Putamen (tissue), 1 donor: ENCODE data around the gene VTI1A.
"Not testable (repeated sequence)": the region's sequence is repeated elsewhere in the genome, so short reads cannot be mapped to it uniquely, and the experiment has no call there.

Experiments
- DNase-seq: peaks from one replicate; pipeline ENCODE4 v3.0.0-alpha.2; 2016; ENCODE audit warnings: low spot score

The VTI1A gene

DNA sequence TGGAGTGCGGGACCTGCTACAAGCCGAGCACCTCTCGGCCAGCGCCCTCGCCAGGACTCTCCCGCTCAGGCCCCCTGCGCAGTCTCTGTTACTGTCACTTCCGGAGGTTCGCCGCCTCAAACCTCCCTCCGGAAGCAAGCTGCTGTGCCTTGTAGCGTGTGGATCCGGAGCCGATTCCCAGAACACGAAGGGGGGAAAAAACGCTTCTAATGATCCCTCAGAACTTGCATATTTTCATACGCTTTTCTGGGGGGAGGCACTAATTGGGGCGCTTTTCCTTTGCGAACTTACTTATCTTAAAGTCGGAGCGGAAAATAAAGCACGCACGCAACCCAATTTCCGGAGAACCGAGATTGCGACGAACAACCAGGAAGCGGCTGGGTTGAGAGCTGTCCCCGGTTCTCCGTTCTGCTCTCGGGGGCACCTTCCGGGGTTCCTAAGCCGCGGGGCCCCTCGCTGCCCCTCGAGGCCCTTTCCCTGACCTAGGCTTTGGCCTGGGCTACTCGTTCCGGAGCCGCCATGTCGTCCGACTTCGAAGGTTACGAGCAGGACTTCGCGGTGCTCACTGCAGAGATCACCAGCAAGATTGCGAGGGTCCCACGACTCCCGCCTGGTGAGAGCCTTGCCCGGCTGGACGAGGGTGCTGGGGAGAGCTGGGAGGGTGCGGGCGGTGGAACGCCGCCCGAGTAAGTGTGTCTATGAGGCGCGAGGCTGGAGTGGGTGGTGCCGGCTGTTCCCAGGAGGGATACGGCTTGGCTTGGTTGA, at the start of gene VTI1A, which contains the start of gene ZDHHC6:
Gene VTI1A, plus strand, starts transcription at position 361 of the 765 bp plus-strand sequence. Its CDS starts 159 bp downstream, at position 520.
Gene ZDHHC6, minus strand, starts transcription at position 60 of the 765 bp plus-strand sequence. CDS start 1,478 bp downstream, outside the sequence.
- DNase-seq = peak; percentile 83

DNA sequence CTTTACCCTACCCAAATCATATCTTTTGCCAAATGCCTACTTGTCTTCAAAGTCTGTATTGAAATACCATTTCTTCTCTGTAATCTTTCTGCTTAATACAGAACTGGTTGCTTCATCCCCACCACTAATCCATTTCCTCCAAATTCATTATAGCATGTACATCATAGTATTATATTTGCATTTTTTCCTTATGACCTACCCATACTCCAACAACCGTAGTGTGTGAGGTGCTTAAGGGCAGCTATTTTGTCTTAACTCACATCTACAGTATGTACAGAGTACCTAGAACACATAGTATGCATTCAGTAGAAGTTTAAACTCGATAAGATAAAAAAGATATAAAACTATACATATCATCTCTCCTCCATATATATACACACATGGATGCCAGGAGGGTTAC, 49.4 kb upstream of the VTI1A start:
- no peak for DNase-seq

DNA sequence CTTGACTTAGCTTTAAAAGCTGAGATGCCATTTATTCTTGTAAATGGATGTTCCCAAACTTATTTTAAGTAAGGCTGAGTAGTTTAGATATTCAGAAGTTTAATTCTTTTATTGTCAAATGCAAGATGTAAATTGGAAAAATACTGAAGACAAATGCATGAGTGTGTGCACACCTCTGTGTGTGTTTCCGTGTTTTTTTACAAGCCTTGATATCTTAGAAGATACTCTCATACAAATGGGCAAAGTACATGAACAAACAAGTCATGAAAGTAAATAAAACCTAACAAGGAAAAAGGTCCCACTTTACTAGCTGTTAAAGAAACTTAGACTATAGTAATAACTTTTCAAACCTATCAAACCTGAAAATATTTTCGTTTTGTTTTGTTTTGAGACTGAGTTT, 44.1 kb upstream of the VTI1A start:
- no peak for DNase-seq

DNA sequence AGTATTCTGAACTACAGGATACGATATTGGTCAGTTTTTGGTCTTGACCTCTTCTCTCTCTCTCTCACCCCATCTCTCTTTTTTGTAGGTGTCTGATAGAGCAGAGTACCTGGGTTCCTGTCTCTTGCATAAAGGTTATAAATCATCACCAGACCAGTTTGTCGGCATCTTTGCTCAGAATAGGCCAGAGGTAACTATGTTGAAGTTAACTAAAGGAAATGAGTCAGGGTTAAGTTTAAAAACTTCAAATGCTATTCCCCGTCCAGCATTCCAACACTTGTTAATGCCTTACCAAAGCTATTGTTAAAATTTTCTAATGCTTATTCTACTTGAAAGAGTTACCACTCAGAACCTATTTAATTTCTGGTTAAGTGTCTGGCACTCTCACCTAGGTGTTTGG, 42.4 kb upstream of the VTI1A start:
- DNase-seq = no peak

DNA sequence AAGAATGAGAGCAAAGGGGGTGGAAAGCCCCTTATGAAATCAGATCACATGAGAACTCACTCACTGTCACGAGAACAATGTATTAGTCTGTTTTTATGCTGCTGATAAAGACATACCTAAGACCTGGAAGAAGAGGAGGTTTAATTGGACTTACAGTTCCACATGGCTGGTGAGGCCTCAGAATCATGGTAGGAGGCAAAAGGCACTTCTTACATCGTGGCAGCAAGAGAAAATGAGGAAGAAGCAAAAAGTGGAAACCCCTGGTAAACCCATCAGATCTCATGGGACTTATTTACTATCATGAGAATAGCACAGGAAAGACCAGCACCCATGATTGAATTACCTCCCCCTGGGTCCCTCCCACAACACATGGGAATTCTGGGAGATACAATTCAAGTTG, 40.2 kb upstream of the VTI1A start:
- not testable (repeated sequence) for DNase-seq

DNA sequence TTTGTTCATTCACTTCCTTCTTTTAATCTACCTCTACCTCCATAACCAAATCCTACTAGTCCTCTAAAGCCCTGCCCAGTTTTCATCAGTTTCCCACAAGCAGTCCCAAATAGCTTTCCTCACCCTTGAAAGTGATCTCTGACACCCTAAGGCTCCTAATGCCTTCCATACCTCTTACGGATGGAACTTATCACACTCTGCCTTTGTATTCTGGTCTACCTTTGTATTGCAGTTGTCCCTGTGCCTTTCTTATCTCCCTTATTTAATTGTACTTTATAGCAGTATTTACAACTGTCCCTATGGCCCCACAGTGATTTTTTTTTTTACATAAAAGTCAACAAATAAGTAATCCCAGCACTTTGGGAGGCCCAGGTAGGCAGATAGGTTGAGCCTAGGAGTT, 39.3 kb upstream of the VTI1A start:
- DNase-seq = no peak

DNA sequence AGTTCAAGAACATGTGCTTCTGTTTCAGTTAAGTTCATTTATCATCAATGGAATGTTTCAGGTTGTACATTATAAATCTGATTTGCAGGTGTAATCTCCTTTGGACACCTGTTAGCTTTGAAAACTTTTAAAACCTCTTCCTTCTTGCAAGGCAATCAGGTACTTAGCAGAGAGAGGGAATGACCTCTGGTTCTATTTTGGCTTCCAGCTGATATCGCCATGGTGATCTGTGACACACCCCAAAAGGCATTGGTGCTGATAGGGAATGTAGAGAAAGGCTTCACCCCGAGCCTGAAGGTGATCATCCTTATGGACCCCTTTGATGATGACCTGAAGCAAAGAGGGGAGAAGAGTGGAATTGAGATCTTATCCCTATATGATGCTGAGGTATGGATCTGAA, 37.7 kb upstream of the VTI1A start:
- DNase-seq = no peak

DNA sequence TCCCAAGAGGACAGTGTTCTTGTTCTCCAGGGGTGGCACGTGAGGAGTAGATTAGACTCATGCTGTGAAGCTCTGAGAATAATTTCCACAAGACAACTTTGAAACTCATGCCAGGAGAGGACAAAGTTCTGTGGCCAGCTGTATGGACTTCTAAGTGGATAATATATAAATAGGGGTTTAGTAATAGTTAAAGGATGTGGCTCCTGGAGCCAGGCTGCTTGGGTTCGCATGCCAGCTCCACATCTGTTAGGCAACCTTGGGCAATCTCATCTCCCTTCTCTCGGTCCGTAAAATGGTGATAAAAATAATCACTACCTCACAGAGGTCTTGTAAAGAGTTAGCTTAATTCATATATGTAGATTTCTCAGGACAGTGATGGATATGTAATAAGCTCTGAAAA, 37.3 kb upstream of the VTI1A start:
- no peak for DNase-seq

DNA sequence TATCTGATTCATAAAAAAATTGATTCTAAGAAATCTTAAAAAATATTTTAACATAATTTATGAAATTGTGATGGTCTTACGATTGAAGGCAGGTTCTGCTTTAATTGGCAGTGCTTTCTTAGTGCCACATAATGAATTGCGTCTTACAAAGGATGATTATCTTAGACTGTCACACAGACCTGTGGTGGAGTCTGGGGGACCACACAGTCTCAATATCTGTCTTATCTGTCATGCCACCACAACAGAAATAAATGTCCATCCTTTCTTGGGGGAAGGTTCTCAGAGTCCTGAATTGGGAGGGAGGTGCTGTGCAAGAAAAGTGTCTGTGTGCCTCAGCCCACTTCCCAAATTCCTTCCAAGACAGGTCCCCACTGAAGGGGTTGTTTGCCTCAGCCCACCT, 34.3 kb upstream of the VTI1A start:
- no peak for DNase-seq

DNA sequence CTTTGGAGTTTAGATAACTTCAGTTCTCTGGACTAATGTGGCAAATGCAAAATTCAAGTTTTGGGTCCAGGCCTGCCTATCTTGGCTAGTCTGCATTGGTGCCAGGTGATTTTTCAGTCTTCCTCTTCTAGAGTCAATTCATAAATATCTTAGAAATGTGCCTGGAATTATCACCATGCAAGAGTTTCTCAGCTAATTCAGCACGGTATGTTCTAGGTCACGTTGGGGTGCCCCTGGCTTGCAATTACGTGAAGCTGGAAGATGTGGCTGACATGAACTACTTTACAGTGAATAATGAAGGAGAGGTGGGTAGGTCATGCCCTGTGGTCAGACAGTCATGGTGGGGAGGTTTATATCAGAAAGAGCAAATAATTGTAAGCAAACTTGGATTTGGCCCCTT, 25.3 kb upstream of the VTI1A start:
- no peak for DNase-seq

DNA sequence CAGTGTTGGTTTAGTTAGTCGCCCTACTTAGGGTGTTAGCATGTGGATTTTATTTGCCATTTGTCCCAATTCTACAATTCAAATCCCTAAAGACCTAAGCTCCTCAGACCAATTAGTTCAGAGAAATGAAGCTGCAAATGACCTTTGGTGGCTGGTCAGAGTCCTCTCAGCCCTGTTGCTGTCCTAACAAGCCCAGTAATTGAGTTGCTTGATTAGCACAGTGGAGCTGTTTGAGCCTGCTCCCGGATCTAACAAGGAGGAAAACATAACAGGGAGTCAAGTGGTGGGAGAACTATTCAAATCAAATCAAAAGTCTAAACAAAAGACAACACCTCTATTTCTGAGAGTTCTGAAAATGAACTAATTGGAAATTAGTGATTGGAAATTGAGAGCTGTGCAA, 22.4 kb upstream of the VTI1A start:
- DNase-seq = no peak

DNA sequence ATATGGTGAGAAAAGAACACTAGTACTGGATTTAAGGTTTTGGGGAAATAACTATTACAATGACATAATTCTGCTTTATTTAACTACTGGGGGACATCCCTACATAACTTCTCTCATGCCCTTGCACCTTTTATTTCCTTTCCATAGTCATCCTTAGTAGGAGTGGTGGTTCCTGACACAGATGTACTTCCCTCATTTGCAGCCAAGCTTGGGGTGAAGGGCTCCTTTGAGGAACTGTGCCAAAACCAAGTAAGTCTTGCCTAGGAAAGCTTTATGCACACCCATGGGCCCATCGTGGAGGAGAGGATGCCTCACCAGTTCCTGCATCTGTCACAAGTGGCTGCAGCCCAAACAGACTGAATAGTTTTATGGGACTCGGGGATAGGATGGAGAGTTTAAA, 20.9 kb upstream of the VTI1A start:
- DNase-seq = no peak

DNA sequence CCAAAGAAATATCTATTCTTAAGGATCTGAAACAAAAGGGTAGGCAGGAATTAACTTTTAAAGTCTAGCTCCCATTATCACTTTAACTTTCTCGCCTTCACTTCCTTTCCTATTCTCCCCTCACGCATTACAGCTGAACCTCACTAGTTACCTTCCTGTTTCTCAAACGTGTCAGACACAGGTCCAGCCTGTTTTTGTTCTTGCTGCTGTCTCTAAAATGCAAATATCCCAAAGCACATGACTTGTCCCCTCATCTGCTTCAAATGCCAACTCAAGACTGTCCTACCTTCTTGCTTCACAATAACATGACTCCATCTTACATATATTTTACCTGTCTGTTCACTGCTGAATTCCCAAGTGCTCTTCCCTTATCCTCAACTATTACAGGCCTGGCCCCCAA, 17.9 kb upstream of the VTI1A start:
- no peak for DNase-seq

DNA sequence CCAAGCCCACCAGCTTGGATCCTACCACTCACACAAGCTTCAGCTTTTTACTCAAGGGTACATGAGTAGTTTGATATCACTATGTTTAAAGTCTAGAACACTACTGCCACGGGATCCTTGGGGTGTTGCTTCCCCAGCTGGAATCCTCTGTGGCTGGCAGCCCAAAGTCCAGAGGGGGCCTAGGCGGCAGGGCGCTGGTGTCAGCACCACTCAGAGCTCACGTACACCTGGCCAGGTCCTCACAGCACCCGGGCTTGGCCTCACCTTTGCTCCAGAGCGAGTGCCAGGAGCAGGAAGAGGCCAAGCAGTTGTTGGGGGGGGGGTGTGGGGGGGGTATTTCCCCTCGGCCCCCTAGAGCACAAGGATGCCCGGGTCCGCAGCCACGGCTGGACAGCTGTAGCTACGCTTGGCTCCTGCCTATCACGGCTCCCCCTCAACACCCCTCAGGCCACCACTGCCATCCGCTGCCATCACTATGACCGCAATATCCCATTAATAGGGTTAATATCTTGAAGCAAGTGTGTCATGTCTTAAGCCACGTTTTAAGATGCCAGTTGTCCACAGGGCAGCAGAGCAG, 17.3 kb upstream of the VTI1A start:
- no peak for DNase-seq

DNA sequence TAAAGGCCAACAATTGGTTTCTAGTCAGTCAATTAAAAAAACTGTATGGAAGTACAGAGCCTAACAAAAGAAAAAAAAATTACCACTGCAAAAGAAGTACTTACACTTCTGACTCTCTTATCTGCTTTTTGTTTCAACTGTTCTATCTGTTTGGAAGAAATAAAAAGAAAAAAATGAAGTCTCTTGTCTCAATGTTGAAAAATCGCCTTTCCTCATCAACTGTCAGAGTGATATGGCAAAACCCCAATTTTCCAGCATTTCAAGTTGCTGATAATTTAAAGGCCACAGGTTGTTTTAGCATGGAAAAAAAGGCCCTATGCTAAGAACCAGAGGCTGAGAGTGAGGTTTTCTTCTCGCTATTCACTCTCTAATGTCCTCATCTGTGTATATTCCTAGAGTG, 13.9 kb upstream of the VTI1A start:
- no peak for DNase-seq

DNA sequence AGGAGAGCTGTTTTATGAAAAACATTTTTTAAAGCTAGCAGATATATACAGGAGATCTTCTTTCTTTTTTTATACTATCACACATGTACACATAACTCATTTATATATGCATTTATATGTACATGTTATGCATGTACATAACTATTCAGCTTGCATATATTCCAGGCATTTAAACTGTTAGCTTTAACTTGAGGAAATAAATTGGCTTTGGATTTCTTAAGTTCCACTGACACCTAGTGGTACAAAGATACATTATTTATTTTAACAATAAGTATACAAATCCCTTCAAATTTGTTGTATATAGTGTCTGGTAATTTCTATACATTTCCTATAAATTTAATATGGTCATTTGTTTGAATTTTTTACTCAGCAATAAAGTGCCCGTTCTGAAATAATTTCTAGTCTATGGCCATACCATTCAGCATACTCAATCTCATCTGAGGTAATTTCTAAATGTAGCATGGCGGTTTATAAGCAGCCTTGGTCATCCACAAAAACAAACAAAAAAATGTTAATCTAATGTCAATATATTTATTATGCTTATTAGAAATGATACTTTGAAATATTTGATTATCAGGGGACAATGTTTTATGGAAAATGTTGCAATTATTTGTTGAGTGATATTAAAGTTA, 11.9 kb upstream of the VTI1A start:
- DNase-seq = no peak

DNA sequence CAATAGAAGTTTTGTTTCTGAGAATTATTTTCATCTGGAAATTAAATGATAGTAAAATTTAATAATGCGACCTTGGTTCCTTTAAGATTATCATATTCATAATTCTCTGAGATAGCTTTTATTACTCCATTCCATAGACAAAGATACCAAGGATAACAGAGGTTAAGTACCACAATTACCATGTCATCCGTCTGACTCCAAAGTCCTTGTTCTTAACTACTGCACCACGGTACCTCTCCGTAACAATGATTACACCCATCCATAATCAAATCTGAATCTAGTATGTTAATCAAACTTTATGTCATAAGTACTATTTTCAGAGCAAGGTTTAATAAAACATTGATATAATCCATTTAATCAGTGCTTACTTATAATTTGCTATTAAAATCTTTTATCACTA, 8.7 kb upstream of the VTI1A start:
- DNase-seq = no peak

DNA sequence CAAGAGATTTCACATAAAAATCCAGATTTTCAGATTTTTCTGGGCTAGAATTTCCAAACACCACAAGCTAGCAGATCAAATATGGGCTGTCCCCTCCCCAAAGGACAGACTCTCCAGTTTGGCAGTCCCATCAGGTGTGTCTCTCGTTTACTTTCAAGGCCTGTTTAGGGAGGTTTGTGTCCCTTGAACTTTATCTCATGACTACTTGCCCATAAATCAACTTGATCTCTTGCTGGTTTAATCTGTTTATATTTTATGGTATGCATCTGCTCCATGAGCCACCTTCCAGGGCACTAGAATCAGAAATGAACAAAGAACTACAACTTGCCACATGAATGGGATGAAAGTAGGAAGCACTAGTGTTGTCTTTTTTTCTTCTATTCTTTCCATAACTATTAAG, 5.5 kb upstream of the VTI1A start:
- DNase-seq = no peak

DNA sequence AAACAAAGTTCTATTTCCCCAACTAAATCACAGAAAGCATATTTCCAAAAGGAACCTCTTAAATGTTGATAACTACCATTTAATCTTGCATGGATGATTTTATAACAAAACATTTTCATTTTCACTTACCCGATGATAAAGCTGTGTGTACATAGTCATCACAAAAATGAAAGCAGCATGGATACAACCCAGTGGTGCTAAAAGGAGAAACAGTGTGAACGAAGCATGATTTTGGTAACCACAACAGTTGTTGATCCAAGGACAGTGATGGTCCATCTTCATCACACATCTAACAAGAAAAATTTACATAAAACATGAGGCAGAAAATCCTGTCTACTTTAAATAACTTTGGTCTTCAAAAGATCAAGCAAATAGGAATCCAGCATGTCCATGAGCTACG, 5.0 kb upstream of the VTI1A start:
- no peak for DNase-seq

DNA sequence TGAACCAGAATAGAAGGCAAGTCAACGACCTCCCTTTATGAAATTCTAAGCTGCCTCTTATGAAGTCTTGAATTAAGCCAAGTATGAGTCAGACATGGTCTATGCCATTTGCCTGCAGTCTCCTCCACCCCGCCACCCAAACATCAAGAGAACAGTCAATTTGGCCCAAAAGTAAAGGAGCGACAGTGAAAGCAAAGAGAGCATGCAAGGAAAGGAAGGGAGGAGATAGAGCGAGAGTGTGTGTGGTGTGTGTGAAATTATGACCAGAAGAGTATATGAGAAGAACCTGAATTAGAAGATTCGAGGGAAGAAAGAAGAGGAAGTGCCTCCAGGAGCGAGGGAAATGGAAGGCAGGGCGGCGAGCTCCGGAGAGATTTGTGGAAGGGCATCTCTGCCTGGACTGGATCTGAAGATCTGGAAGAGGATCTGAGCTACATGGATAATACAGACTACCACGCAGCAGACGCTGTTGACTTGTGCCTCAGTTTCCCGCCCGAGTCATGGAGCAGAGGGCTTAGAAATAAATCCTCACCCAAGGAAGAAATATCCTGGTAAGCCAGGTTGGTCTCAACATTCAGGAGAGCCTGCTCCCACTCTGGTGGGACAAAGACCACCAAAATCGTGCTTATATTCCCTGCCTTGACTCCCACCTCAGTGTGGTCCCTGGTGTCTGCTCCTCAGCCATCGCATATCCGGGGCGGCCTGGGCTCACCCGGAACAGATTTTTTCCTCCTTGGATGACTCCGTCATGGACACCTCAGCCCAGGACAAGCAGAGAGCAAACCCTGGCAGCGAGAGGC, 760 bp upstream of the VTI1A start:
- DNase-seq = no peak

DNA sequence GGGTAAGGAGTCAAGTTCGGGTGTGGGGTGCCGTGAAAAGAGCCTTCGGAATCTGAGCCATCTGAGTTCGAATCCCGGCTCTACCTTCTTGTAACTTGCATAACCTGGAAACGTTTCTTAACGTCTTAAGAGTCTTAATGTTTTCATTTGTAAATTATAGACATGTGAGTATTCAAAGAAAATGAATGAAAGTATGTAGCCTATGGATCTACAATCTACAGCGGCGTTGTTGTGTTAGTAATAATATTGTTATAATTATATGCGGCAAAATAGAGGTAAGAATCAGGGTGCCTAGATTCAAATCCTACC, 559 bp downstream of the VTI1A start:
- no peak for DNase-seq

DNA sequence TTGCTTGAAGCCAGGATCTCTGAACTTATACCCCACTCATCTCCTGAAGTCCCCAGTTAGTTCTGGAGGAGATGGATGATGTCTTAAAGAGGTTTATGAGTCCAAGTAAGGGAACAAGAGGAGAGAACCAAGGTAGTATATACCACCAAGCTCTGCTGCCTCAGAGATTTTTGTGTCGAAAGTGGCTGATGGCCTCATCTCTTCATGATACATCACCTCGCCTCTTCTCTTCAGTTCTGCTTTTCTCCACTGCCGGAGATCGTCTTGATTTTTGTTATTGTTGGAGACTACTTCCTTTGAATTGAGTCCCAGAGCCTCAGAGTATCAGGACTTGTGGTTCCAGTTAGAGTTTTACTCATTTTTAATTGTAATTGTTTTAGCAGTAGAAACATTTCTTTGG, 1.9 kb downstream of the VTI1A start:
- DNase-seq = no peak
